Measurements from ENCODE around the gene PHOX2B. TPM values are rescaled to one million over a fixed set of nuclear protein-coding genes. Genes with fewer than 3 reads are reported as not detected.

PHOX2B gene
- polyA plus RNA-seq, 1 experiment = not detected

- no peak overlapping the region for H3K4me3 ChIP-seq (ENCODE audit: low read depth, low read length)
- no peak for DNase-seq (ENCODE audit: low read depth, low spot score)
- POLR2A ChIA-PET = no interaction called here
- H3K9me3 ChIP-seq (ENCODE audit: control insufficient read depth, insufficient read depth, low read length) = peaks cover 2% of the 10 kb centered on the region; the same call in 1 of the 2 replicates
- TF ChIP-seq, protein P1, sequence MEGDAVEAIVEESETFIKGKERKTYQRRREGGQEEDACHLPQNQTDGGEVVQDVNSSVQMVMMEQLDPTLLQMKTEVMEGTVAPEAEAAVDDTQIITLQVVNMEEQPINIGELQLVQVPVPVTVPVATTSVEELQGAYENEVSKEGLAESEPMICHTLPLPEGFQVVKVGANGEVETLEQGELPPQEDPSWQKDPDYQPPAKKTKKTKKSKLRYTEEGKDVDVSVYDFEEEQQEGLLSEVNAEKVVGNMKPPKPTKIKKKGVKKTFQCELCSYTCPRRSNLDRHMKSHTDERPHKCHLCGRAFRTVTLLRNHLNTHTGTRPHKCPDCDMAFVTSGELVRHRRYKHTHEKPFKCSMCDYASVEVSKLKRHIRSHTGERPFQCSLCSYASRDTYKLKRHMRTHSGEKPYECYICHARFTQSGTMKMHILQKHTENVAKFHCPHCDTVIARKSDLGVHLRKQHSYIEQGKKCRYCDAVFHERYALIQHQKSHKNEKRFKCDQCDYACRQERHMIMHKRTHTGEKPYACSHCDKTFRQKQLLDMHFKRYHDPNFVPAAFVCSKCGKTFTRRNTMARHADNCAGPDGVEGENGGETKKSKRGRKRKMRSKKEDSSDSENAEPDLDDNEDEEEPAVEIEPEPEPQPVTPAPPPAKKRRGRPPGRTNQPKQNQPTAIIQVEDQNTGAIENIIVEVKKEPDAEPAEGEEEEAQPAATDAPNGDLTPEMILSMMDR (IDR thresholded peaks at IDR 0.05; ENCODE audit: low read depth, low read length) = no peak
- no peak overlapping the region for H3K27ac ChIP-seq (ENCODE audit: low read depth, low read length)
- peaks cover 75% of the 10 kb centered on the region for H3K27me3 ChIP-seq (ENCODE audit: control insufficient read depth, insufficient read depth, low read length)
- CTCF ChIA-PET = interaction anchor here (0.8 to 1.9 kb wide), 5 partner anchors 35 to 471 kb away, joined by 3 to 6 read pairs (median 3); no protein-coding TSS in a partner anchor
Measured at GRCh38 chr4:41752081-41752836, 3.7 kb upstream of the PHOX2B start.

DNA sequence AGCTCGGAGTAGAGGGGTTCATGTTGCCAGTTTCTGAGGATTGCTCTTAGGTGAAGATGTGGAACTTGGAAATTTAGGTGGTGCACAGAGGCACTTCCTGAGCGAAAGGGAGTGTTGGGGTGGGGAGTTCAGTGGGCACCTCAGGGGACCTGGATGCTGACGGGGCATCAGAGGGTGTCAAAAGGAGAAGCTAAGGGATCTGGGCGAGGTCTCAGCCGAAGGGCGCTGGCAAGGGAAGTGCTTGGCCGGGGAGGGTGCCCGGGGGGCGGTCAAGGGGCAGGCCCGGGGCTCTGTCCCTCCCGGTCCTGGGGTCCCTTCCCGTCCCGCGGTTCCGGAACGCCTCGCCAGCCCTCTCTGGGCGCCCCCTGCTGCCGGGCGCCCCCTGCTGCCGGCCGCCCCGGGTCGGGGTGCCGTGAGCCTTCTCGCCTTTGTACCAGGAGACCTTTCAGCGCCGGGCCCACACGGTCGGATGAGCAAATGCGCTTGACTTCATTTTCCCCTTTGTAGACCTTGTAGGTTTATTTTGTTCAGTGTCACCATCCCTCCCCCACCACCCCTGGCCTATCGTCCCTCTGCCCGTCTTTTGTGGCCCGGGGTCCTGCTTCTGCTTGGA is 3.0 kb upstream of the PHOX2B start:
- peaks cover 82% of the 10 kb centered on the region for H3K27me3 ChIP-seq (ENCODE audit: control insufficient read depth, insufficient read depth, low read length)
- DNase-seq (ENCODE audit: low read depth, low spot score) = no peak
- CTCF ChIA-PET = interaction anchor here (0.5 to 1.9 kb wide), 6 partner anchors 20 to 470 kb away, joined by 3 to 6 read pairs (median 3); no protein-coding TSS in a partner anchor

GRCh38 chr4:41750626-41751448 is 2.3 kb upstream of the PHOX2B start:
- Histone ChIP-seq H3K9me3 (ENCODE audit: control insufficient read depth, insufficient read depth, low read length) (peaks cover 5% of the 10 kb centered on the region; the same call in 1 of the 2 replicates), H3K4me3 (ENCODE audit: low read depth, low read length) (no peak overlapping the region), H3K27ac (ENCODE audit: low read depth, low read length) (no peak overlapping the region), H3K27me3 (ENCODE audit: control insufficient read depth, insufficient read depth, low read length) (peaks cover 86% of the 10 kb centered on the region)
- TF ChIP-seq, protein P1 (IDR thresholded peaks at IDR 0.05; ENCODE audit: low read depth, low read length) = no peak
- ChIA-PET CTCF (interaction anchor here (0.5 to 1.9 kb wide), 6 partner anchors 19 to 469 kb away, joined by 3 to 6 read pairs (median 3); no protein-coding TSS in a partner anchor), POLR2A (no interaction called here)
- no peak for DNase-seq (ENCODE audit: low read depth, low spot score)

More for the DNA sequence above, 3.0 kb upstream of the PHOX2B start:
- Histone ChIP-seq H3K27ac (ENCODE audit: low read depth, low read length) (no peak overlapping the region), H3K9me3 (ENCODE audit: control insufficient read depth, insufficient read depth, low read length) (peaks cover 5% of the 10 kb centered on the region; the same call in 1 of the 2 replicates), H3K4me3 (ENCODE audit: low read depth, low read length) (no peak overlapping the region)
- POLR2A ChIA-PET = no interaction called here
- TF ChIP-seq, protein P1 (IDR thresholded peaks at IDR 0.05; ENCODE audit: low read depth, low read length) = peak; percentile 45

GRCh38 chr4:41750121-41750625 is 1.6 kb upstream of the PHOX2B start:
- CTCF ChIA-PET = no interaction called here
- Histone ChIP-seq H3K9me3 (ENCODE audit: control insufficient read depth, insufficient read depth, low read length) (peaks cover 11% of the 10 kb centered on the region), H3K27ac (ENCODE audit: low read depth, low read length) (no peak overlapping the region), H3K4me3 (ENCODE audit: low read depth, low read length) (no peak overlapping the region), H3K27me3 (ENCODE audit: control insufficient read depth, insufficient read depth, low read length) (peaks cover 85% of the 10 kb centered on the region)
- TF ChIP-seq, protein P1 (IDR thresholded peaks at IDR 0.05; ENCODE audit: low read depth, low read length) = no peak
- no peak for DNase-seq (ENCODE audit: low read depth, low spot score)
- POLR2A ChIA-PET = no interaction called here

Data from AG04450 (cell line).